Upper lobe of right lung (tissue), 1 donor: Measurements from ENCODE around the gene DAAM1. TPM values are rescaled to one million over a fixed set of nuclear protein-coding genes. Genes with fewer than 3 reads are reported as not detected.
A peak's percentile ranks its signal among the peaks of the same experiment; 100 is the strongest.

Experiments used
- ATAC-seq: fragments of 200-7000 bp; cut with Tn5 transposase; one replicate; pipeline ENCODE4 v1.9.1; 2020; ENCODE audit warnings: mild to moderate bottlenecking, moderate library complexity
- DNase-seq: peaks from one replicate; pipeline ENCODE4 v3.0.0-alpha.2; 2020
- H3K27ac ChIP-seq: fragments of 200-600 bp; one replicate; pipeline ENCODE4 v1.8.0; 2022
- H3K27me3 ChIP-seq: fragments of 200-600 bp; one replicate; pipeline ENCODE4 v1.8.0; 2022; ENCODE audit warnings: mild to moderate bottlenecking
- H3K36me3 ChIP-seq: fragments of 200-600 bp; one replicate; pipeline ENCODE4 v1.8.0; 2022
- H3K4me1 ChIP-seq: fragments of 200-600 bp; one replicate; pipeline ENCODE4 v1.8.0; 2022
- H3K4me3 ChIP-seq: fragments of 200-600 bp; one replicate; pipeline ENCODE4 v1.8.0; 2022; ENCODE audit warnings: mild to moderate bottlenecking
- H3K9me3 ChIP-seq: fragments of 200-600 bp; one replicate; pipeline ENCODE4 v1.8.0; 2022
- intact Hi-C: fragments of 100-400 bp; cut with DNase I; formaldehyde crosslinking; loops from one replicate; pipeline ENCODE4 v1.11.0; 2022
- total RNA-seq: library from RNA; stranded (reverse); fragmentation: NEBNext Ultra II Directional; extraction: Animal tissue kit (Norgen Biotek cat#: 25700); gene quantifications from one replicate; pipeline ENCODE4 v1.2.1, GENCODE V29; 2021
- TF ChIP-seq, protein P1 (sequence below): fragments of 200-600 bp; IDR thresholded peaks from one replicate; pipeline ENCODE4 v1.8.0; 2022; ENCODE audit warnings: antibody characterized with exemption
- donor health status: DM: no; HTN: yes; CAD: no; lungs with severe emphysema.

Gene DAAM1
- total RNA-seq, 1 donor from 2014 or later: 51.2 TPM

- DNase-seq (no peak), ATAC-seq (no peak)
- no peak overlapping the region for H3K27ac ChIP-seq
- H3K9me3 ChIP-seq: no peaks in the 10 kb centered on the region
- H3K4me1 ChIP-seq: peaks cover 48% of the 10 kb centered on the region
- TF ChIP-seq, protein P1, sequence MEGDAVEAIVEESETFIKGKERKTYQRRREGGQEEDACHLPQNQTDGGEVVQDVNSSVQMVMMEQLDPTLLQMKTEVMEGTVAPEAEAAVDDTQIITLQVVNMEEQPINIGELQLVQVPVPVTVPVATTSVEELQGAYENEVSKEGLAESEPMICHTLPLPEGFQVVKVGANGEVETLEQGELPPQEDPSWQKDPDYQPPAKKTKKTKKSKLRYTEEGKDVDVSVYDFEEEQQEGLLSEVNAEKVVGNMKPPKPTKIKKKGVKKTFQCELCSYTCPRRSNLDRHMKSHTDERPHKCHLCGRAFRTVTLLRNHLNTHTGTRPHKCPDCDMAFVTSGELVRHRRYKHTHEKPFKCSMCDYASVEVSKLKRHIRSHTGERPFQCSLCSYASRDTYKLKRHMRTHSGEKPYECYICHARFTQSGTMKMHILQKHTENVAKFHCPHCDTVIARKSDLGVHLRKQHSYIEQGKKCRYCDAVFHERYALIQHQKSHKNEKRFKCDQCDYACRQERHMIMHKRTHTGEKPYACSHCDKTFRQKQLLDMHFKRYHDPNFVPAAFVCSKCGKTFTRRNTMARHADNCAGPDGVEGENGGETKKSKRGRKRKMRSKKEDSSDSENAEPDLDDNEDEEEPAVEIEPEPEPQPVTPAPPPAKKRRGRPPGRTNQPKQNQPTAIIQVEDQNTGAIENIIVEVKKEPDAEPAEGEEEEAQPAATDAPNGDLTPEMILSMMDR: no peak
- no peak overlapping the region for H3K4me3 ChIP-seq
- H3K27me3 ChIP-seq: no peaks in the 10 kb centered on the region
- H3K36me3 ChIP-seq: peaks cover 28% of the 10 kb centered on the region
- intact Hi-C loops: no loop called here
Measured at GRCh38 chr14:59359431-59360124, 171.1 kb downstream of the DAAM1 start.

DNA sequence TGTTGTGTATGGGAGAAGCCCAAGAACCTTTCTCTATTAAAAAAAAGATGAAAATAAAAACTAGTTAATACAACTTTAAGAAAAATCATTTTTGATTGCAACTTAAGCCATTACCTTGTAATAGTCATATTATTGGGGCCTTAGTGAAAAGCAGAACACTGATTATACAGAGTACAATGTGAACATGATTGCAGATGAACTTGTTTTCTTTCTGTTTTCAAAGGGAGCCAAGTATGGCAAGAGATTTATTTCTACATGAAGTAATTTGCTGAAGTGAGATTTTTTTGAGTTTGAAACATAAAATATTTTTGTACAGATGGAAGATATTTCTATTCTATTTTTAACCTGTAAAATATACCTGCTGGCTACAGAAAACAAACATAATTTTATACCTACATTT is 171.8 kb downstream of the DAAM1 start:
- no peak overlapping the region for H3K27ac ChIP-seq
- no peak for DNase-seq
- ATAC-seq: no peak
- H3K4me1 ChIP-seq: peaks cover 48% of the 10 kb centered on the region
- TF ChIP-seq, protein P1: no peak
- no peaks in the 10 kb centered on the region for H3K27me3 ChIP-seq
- intact Hi-C loops: no loop called here
- no peak overlapping the region for H3K4me3 ChIP-seq
- H3K9me3 ChIP-seq: no peaks in the 10 kb centered on the region
- H3K36me3 ChIP-seq: peaks cover 27% of the 10 kb centered on the region

DNA sequence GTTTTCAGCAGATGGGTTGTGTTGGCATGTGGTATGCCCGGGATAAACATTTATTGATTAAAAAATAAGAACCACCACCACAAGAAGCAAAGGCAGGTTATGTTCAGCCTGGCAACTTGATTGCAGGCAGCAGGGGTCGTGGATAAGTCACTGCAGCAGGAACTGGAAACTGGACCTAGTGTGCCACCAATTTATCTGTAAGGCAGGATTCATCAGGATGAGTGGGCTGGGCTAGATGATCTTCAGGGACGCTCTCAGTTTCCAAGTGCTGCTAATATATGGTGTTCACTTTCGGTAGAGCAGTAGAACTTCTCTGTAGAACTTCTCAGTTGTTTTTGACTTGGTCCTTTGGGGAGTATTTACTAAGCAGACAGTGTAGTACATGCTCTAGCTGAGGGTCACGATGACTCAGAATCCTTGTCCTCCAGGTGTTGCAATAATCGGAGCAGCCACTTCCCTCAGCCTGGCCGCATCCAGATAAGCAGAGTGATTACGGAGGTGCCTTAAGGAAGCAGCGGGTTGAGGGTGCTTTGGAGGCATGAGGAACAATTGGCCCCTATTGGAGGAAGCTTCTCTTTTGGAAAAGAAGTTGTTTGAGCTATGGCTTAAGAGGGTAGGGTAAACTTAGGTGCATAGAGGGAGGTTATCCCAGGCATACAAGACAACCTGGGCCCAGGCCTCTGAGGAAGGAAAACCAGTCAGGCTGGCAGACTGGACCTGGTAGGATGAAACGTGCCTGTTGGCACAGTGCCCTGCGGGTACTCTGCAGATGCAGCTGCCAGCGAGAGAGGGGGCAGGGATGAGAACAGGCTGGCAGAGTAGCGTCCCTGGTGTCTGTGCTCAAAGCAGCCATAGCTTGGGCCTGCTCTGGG is 172.7 kb downstream of the DAAM1 start:
- DNase-seq: peak; percentile 79
- Histone ChIP-seq H3K36me3 (peaks cover 18% of the 10 kb centered on the region), H3K4me3 (no peak overlapping the region), H3K4me1 (peaks cover 48% of the 10 kb centered on the region), H3K9me3 (no peaks in the 10 kb centered on the region), H3K27me3 (no peaks in the 10 kb centered on the region), H3K27ac (peak overlapping the region; percentile 53)
- ATAC-seq: peak; percentile 90
- TF ChIP-seq, protein P1: no peak
- intact Hi-C loops: no loop called here

GRCh38 chr14:59362513-59362912 is 174.0 kb downstream of the DAAM1 start:
- no peaks in the 10 kb centered on the region for H3K27me3 ChIP-seq
- no peak overlapping the region for H3K4me3 ChIP-seq
- ATAC-seq: no peak
- H3K27ac ChIP-seq: no peak overlapping the region
- no peaks in the 10 kb centered on the region for H3K9me3 ChIP-seq
- DNase-seq: no peak
- H3K36me3 ChIP-seq: peaks cover 12% of the 10 kb centered on the region
- TF ChIP-seq, protein P1: no peak
- intact Hi-C loops: no loop called here
- H3K4me1 ChIP-seq: peaks cover 44% of the 10 kb centered on the region

DNA sequence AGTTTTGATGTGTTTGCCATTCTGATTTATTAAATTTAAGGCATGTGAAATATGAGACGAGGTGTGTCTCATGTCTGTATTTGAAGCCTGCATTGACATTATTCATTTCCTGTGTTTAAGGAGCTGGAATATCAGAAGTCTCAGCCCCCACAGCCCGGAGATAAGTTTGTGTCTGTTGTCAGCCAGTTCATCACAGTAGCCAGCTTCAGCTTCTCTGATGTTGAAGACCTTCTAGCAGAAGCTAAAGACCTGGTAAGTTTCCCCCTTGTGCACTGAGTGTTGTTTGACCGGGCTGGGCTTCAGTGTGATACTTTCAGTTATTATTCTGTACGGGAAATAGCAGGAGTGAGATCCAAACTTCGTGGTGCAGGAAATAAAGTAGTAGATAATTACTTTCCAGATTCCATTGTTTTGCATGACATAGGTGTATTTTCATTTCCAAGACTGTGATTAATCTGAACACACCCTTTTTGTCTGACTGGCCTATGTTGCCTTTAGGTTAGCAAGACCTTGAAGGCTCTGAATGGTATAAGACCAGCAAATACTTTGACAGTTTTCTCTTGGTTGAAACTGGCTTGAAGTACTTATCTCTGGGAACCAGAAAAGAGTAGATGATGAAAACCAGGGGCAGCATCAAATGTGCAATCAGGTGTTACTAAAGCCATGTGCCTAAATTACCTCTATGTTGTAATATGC is 175.2 kb downstream of the DAAM1 start:
- no peak for DNase-seq
- Histone ChIP-seq H3K9me3 (no peaks in the 10 kb centered on the region), H3K27ac (no peak overlapping the region), H3K36me3 (peaks cover 21% of the 10 kb centered on the region), H3K27me3 (no peaks in the 10 kb centered on the region), H3K4me1 (peaks cover 32% of the 10 kb centered on the region), H3K4me3 (no peak overlapping the region)
- TF ChIP-seq, protein P1: no peak
- ATAC-seq: no peak
- intact Hi-C loops: no loop called here
